ENCODE results near the gene PRKD2.

The PRKD2 gene

GRCh38 chr19:46698395-46699321, 18.3 kb downstream of the PRKD2 start:
- DNase-seq: no peak

DNA sequence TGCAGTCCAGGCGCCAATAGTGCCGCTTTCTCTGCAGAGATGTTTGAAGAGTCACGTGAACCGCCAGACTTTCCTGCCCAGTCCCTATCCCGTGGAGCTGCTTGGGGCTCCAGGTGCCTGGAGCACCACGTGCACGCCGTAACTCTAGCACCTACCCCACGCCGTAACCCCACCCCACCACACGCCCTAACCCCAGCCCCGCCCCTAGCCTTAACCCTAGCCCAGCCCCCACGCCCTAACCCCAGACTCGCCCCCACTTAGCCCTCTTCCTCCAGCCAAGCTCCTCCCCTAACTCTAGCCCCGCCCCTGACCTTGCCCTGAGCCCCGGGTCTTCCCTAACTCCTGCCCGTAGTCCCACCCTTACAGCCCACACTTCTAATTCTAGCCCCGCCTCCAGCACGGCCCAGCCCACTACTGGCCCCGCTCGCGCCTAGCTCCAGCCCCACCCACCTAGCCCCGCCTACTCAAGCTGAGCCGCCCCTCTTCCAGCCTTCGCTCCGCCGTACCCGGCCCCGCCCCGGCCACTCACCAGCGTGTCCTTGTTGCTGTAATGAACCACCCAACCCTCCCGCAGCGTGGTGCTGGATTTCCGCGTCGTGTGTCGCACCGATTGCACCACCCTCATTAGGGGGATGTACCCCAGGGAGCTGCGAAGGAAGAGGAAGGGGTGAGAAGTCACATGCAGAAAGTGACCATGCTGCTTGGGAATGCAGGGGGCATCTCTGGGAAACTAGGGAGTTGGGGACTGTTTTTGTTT, 19.5 kb downstream of the PRKD2 start:
- DNase-seq: no peak

DNA sequence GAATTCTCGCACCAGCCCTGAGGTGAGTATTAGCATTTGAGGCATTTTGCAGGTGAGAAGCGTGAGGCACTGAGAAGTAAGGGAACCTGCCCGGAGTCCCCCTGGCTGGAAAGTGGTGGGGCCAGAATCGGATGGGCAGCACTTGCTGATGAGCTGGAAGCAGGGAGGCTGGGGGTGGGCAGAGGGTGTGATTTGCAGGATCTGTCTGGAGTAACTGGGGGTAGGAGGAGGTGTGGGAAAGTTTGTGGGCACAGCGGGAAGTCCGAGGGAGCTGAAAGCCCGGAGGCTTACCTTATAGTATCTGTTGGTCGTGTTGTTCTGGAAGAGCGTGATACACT, 20.1 kb downstream of the PRKD2 start:
- no peak for DNase-seq

DNA sequence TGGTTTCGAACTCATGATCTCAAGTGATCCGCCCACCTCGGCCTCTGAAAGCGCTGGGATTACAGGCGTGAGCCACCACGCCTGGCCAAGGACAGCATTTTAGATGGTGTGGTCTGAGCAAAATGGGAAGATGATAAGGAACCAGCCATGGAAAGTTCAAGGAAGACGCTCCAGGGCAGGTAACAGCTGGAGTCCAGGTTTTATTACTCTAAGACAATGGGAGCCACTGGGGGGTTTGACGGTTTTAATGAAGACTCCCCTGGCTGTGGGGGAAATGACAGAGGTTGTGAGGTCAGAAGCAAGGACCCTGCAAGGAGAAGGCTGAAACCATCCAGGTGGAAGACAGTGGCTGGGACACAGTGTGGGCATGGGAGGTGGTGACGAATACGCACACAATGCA, 20.9 kb downstream of the PRKD2 start:
- no peak for DNase-seq

GRCh38 chr19:46693760-46694159, 23.2 kb downstream of the PRKD2 start:
- no peak for DNase-seq

- no peak for DNase-seq
These were observed 23.8 kb downstream of the PRKD2 start for GRCh38 chr19:46692918-46693722.

- no peak for DNase-seq
These were observed 25.0 kb downstream of the PRKD2 start for GRCh38 chr19:46691948-46692347.

DNA sequence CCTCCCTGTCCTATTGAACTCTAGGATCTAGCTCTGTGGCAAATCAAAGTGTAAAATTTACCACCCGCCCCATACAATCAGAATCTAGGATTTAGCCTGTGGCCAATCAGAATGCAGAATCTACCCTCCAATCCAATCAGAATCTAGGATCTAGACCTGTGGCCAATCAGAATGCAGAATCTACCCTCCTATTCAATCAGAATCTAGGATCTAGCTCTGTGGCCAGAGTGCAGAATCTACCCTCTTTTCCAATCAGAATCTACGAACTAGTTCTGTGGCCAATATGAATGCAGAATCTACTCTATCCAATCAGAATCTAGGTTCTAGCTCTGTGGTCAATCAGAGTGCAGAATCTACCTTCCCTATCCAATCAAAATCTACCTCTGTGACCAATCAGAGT, 25.8 kb downstream of the PRKD2 start:
- DNase-seq: no peak

GRCh38 chr19:46689358-46689757, 27.6 kb downstream of the PRKD2 start:
- DNase-seq: no peak

DNA sequence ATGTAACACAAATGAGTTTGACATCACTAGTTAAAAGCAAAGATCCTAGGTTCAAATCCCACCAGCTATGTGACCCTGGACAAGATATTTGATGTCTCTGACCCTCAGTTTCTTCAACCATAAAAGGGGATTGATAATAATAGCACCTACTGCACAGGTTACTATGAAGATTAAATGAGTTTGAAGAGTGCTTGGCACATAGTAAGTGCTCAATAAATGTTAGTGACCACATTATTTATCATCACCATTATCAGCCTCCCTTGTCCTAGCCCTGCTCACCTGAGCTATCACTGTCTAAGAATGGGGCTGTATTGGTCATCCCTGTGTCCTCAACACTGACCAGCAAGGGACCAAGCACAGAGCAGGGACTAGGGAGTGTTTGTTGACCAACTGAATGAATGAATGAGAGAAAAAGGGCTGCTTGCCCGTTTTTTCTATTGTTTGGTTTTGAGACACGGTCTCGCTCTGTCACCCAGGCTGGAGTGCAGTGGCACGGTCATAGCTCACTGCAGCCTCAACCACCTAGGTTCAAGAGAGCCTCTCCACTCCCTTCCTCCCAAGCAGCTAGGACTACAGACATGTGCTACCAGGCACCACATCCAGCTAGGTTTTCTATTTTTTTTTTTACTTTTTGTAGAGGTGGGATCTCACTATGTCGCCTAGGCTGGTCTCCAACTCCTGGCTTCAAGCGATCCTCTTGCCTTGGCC, 29.3 kb downstream of the PRKD2 start:
- DNase-seq: no peak

DNA sequence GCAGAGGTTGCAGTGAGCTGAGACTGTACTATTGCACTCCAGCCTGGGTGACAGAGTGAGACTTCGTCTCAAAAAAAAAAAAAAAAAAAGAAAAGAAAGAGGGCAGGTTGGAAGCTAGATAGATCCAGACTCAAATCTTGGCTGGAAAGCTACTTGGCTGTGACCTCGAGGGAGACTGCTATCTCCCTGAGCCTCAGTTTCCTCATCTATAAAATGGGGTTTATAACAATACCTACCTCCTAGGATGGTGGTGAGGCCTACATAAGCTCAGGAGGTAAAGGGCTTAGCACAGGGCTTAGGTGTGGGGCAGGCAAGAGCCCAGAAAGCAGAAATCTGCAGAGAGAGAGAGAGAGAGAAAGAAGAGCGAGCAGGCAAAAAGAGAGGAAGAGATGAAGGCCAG, 31.7 kb downstream of the PRKD2 start:
- DNase-seq: no peak

- peak; percentile 30 for DNase-seq
These were observed 38.7 kb downstream of the PRKD2 start for GRCh38 chr19:46678110-46678732.

DNA sequence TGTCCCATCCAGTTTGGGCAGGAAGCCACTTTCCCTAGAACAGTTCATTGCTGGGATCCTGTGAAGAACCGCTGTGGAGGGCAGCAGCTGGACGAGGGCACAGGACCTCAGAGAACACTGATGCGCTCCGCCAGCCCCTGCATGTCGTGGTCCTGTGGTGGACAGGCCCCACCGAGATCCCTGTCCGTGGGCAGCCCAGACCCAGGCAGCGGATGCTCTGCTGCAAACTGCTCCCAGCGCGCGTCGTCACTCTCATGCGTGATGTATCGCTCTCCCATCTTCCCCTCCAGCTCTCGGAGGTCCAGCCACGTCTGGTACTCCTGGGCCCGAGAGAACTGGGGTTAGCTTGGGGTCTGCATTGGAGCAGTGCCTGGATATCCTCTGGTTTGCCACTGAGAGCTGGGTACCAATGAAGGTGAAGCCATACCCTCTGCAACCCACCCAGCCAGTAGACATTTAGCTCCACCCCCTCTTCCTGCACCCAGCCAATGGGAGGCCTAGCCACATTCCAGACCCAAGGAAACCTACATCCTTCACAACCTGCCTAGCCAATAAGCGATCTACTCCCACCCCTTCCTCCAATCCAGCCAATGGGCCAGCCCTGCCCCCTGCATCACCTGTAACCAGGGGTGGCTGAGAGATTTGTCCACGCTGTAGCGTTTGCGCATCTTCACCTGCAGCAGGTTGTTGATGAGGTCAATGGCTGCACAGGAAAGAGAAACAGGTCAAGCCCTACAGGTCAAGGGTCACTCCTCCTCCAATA, 42.3 kb downstream of the PRKD2 start:
- DNase-seq: no peak

DNA sequence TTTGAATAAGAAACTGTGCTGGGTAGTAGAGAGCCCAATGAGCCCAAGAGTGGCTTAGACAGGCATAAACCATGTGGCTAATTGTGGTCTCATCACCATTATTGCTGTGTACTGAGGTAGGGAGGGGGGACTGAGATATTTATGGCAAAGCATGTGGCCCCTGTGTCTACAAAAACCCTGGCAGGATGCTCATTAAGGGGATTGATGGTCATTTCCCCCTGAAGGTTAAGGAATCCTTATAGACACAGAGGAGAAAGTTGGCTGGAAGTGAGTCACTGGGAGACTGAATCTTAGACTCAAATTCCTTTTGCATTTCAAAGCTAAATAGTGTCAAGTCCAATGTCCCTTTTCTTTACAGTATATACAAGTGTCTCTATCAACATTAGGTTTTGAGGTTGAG, 46.1 kb downstream of the PRKD2 start:
- DNase-seq: no peak

DNA sequence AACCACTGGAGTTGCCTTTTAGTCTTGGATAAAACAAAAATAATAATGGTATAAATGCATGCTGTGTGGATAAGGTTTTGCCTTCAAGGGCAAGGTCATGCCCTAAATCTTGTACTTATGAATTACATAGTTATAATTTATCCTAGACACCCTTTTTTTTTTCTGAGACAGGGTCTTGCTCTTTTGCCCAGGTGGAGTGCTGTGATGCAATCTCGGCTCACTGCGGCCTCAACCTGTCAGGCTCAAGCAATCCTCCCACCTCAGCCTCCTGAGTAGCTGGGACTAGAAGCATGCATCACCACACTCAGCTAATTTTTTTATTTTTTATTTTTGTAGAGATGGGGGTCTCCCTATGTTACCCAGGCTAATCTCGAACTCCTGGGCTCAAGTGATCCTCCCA, 48.3 kb downstream of the PRKD2 start:
- DNase-seq: no peak

- DNase-seq: no peak
These were observed 51.8 kb downstream of the PRKD2 start for GRCh38 chr19:46665072-46665471.

DNA sequence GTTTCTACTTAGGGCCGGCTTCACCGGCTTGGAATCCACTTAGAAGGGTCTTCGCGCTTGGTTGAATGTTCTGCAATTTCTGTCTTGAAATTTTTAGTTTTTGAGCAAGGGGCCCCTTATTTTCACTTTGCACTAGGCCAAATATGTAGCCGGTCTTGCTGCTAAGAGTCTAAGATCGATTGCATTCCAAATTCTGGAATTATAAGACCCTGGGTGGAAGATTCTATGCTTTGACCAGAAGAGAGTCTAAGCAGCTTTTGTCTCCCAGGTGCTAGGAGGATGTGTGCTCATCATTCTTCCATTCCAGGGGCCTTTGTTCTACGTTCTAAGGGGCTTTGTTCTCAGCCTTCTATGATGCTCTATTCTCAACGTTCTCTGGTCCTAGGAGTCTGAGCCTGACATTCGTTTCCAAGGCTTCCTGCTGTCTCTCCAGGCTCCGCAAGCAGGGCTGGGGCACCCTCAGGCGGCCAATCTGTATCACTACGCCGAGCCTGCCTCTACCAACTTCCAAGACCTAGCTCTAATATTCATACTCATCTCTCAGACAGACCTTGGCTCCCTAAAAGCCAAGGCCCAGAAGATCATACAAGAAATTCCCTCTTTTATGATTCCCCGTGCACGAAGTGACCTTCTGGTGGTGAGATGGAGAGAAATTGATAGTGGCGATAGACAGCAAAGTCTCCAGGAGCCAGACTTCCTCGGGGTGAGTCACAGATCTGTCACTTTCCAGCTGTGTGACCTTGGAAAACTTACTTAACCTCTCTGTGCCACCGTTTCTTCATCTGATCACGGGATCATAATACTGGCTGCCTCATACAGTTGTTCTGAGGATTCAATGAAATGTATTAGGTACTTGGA, 55.0 kb downstream of the PRKD2 start:
- DNase-seq: peak; percentile 62

DNA sequence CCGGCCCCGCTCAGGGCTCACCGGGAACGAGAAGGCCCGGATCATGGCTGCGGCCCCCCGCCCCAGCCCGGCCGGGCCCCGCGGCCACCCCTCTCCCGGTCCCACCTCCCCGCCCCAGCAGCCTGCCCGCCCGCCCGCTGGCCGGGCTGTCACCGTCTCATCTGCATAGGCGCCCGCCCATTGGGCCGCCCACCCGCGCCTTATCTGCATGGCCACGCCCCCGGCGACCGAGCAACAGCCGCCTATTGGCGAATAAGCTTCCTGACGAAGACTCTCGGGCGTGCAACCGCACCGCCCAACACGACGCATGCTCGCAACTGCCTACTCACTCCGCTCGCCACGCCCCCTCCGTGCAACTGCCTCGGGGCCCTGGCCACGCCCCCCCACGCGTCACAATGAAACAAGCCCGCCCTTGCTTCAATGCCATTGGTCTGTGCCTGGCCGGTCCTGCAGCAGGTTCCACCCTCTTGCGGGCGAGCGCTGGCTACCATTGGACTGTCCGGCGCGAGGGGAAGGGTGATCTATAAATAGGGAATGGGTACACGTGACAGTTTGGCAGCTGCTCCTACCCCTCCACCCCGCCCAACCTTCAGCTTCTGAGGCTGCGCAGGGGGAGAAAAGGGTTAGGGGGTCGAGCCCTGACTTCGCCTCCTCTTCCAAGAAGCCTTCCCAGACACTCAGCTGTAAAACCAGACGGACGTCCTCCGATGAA, 55.7 kb downstream of the PRKD2 start, which contains the start of gene DACT3:
Gene DACT3, minus strand, starts transcription at position 163 of the 712 bp plus-strand sequence. Its CDS starts 118 bp downstream, at position 45.
- peak; percentile 100 for DNase-seq

DNA sequence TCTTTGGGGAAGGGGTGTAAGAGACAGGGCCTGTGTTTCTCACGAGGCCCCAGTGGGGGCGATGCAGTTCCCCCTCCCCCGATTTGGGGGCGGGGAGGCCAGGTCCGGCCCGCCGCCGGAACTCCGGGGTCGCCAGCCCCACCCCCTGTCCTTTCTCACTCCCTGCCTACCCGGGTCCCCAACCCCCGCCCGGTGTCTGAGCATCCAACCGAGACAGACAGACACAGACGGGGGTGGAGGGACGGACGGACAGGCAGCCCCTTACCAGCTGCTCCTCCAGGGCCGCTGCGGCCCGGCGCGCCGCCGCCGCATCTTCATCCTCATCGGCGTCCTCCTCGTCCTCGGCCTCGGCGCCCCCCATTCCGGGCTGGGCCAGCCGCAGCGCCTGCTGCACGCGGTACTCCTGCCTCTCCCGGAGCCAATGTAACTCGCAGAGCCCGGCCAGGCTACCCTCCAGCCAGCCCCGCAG, 56.3 kb downstream of the PRKD2 start:
- DNase-seq: no peak

Data from activated gamma-delta T cell treated with Interleukin-2 at 50 U/mL for 16 hours (primary cell).